Measurements from ENCODE around the gene MYT1. TPM values are rescaled to one million over a fixed set of nuclear protein-coding genes. Genes with fewer than 3 reads are reported as not detected.

The MYT1 gene
- polyA plus RNA-seq, 1 of the 3 experiments (the other 2 are of a cell fraction) = 0.10 TPM

GRCh38 chr20:64136004-64136710 is 28.1 kb upstream of the MYT1 start (continued):
- TF ChIP-seq RAD21 (IDR thresholded peaks at IDR 0.05; ENCODE audit: low read length) = no peak

GRCh38 chr20:64137598-64138031 is 26.6 kb upstream of the MYT1 start:
- H3K27ac ChIP-seq (ENCODE audit: low read depth in 2 of 2, low read length in 1 of 2) = no peak overlapping the region
- H2AFZ ChIP-seq (ENCODE audit: low read depth) = no peak overlapping the region
- no peaks in the 10 kb centered on the region for H3F3A ChIP-seq (replicated peaks; ENCODE audit: insufficient read depth)
- no peaks in the 10 kb centered on the region for H3K79me2 ChIP-seq (ENCODE audit: insufficient read depth)
- WGBS (ENCODE audit: low lambda C conversion rate) = 37% methylated on average over 6 of the region's 6 CpGs
- no peaks in the 10 kb centered on the region; a peak in 1 of 4 replicates for H3K4me1 ChIP-seq (ENCODE audit: control insufficient read depth in 1 of 2, insufficient read depth in 2 of 2, low read depth in 1 of 2, low read length in 1 of 2)
- no peaks in the 10 kb centered on the region for H3K9me2 ChIP-seq
- no peaks in the 10 kb centered on the region for H3K9me3 ChIP-seq
- H3K4me2 ChIP-seq = no peak overlapping the region
- ChIA-PET POLR2A (no interaction called here), CTCF (interaction anchor here (1.0 to 1.6 kb wide), 3 partner anchors 17 to 54 kb away, joined by 3 to 7 read pairs (median 3); partner anchors contain the start of gene LKAAEAR1)
- H3K27me3 ChIP-seq (ENCODE audit: insufficient read depth) = no peaks in the 10 kb centered on the region
- no peak for TF ChIP-seq ELF1 (IDR thresholded peaks at IDR 0.05)
- no peak for TF ChIP-seq TAF1 (IDR thresholded peaks at IDR 0.05; ENCODE audit: borderline replicate concordance, low read depth, low read length)
- TF ChIP-seq RXRA (IDR thresholded peaks at IDR 0.05; ENCODE audit: borderline replicate concordance, low read depth) = no peak
- TF ChIP-seq NFIC (IDR thresholded peaks at IDR 0.05; ENCODE audit: borderline replicate concordance) = no peak
- no peak for TF ChIP-seq FOXJ3 (CRISPR knock-in tag; IDR thresholded peaks at IDR 0.05)
- TF ChIP-seq MAX (IDR thresholded peaks at IDR 0.05; ENCODE audit: low read depth) = no peak
- no peak for TF ChIP-seq SIN3A (IDR thresholded peaks at IDR 0.05; ENCODE audit: borderline replicate concordance, low read depth, low read length)
- TF ChIP-seq FOXM1 (IDR thresholded peaks at IDR 0.05; ENCODE audit: low read depth) = no peak
- TF ChIP-seq PBX3 (IDR thresholded peaks at IDR 0.05) = no peak
- TF ChIP-seq USF2 (IDR thresholded peaks at IDR 0.05; ENCODE audit: borderline replicate concordance, low read depth, low read length) = no peak
- TF ChIP-seq CHD2 (IDR thresholded peaks at IDR 0.05; ENCODE audit: low read length, partially characterized antibody) = no peak
- no peak for TF ChIP-seq CTCF (IDR thresholded peaks at IDR 0.05)
- no peak for TF ChIP-seq REST (IDR thresholded peaks at IDR 0.05; ENCODE audit: low read depth, low read length)
- no peak for TF ChIP-seq USF1 (IDR thresholded peaks at IDR 0.05; ENCODE audit: borderline replicate concordance, low read depth)
- no peak for TF ChIP-seq RFX5 (IDR thresholded peaks at IDR 0.05; ENCODE audit: low read length)
- no peak for TF ChIP-seq TCF12 (IDR thresholded peaks at IDR 0.05)
- no peak for TF ChIP-seq TEAD4 (IDR thresholded peaks at IDR 0.05; ENCODE audit: borderline replicate concordance, insufficient read depth)
- peak; percentile 16 for DNase-seq
- H3K4me3 ChIP-seq (ENCODE audit: low read depth in 2 of 2, low read length in 1 of 2) = no peak overlapping the region
- no peaks in the 10 kb centered on the region for H4K20me1 ChIP-seq (ENCODE audit: insufficient read depth)
- no peak overlapping the region for H3K9ac ChIP-seq
- H3K36me3 ChIP-seq (replicated peaks in 1 of 2; ENCODE audit: control insufficient read depth in 1 of 2, insufficient read depth in 2 of 2, low read length in 1 of 2) = no peaks in the 10 kb centered on the region
